ENCODE measurements around the gene EPHB6.

- TF ChIP-seq, protein P1, sequence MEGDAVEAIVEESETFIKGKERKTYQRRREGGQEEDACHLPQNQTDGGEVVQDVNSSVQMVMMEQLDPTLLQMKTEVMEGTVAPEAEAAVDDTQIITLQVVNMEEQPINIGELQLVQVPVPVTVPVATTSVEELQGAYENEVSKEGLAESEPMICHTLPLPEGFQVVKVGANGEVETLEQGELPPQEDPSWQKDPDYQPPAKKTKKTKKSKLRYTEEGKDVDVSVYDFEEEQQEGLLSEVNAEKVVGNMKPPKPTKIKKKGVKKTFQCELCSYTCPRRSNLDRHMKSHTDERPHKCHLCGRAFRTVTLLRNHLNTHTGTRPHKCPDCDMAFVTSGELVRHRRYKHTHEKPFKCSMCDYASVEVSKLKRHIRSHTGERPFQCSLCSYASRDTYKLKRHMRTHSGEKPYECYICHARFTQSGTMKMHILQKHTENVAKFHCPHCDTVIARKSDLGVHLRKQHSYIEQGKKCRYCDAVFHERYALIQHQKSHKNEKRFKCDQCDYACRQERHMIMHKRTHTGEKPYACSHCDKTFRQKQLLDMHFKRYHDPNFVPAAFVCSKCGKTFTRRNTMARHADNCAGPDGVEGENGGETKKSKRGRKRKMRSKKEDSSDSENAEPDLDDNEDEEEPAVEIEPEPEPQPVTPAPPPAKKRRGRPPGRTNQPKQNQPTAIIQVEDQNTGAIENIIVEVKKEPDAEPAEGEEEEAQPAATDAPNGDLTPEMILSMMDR (IDR thresholded peaks at IDR 0.05; ENCODE audit: insufficient read depth, low read depth, low read length) = no peak
- no peak for TF ChIP-seq EZH2 (IDR thresholded peaks at IDR 0.05; ENCODE audit: insufficient read depth, low read length)
These were observed 38.1 kb downstream of the EPHB6 start for GRCh38 chr7:142892951-142893350.
